HEK293 (cell line): ENCODE data around the gene RPL4.

Experiments
- IKZF3 ChIP-seq: fragments of 450-650 bp; IDR thresholded peaks from 2 replicates; pipeline ENCODE4 v1.5.0; 2018; ENCODE audit warnings: missing biosample characterization, mild to moderate bottlenecking, missing genetic modification characterization, moderate library complexity
- MEIS1 ChIP-seq: sonication (generic); formaldehyde crosslinking; IDR thresholded peaks from 2 replicates; pipeline ENCODE4 v1.8.1; 2022; ENCODE audit warnings: missing genetic modification reagents, mild to moderate bottlenecking, borderline replicate concordance
- PRDM1 ChIP-seq: fragments of 450-650 bp; formaldehyde crosslinking; IDR thresholded peaks from 2 replicates; pipeline ENCODE4; 2016; ENCODE audit warnings: missing biosample characterization, missing genetic modification characterization
- SP7 ChIP-seq: fragments of 450-650 bp; formaldehyde crosslinking; IDR thresholded peaks from 2 replicates; pipeline ENCODE4 v1.5.1; 2016; ENCODE audit warnings: missing biosample characterization, missing genetic modification characterization
- ZNF239 ChIP-seq: fragments of 450-650 bp; formaldehyde crosslinking; IDR thresholded peaks from 2 replicates; pipeline ENCODE4 v1.5.1; 2016; ENCODE audit warnings: missing biosample characterization, missing genetic modification characterization
- ZNF274 ChIP-seq, 2 experiments: fragments of 200-500 bp in 1 of 2; fragments of 450-650 bp in 1 of 2; sonication (Bioruptor generic) in 1 of 2; formaldehyde crosslinking in 1 of 2; IDR thresholded peaks; 2 replicates each; pipeline versions ENCODE4 v1.5.1 to v1.6.1; 2014 to 2016; ENCODE audit warnings: borderline replicate concordance in 1 of 2, inconsistent platforms in 1 of 2, low read length in 1 of 2, missing biosample characterization in 1 of 2, missing genetic modification characterization in 1 of 2
- ZNF391 ChIP-seq: fragments of 450-650 bp; formaldehyde crosslinking; IDR thresholded peaks from 2 replicates; pipeline ENCODE4 v1.5.1; 2016; ENCODE audit warnings: low read depth, missing biosample characterization, missing genetic modification characterization, borderline replicate concordance
- ZSCAN23 ChIP-seq: fragments of 450-650 bp; formaldehyde crosslinking; IDR thresholded peaks from 2 replicates; pipeline ENCODE4 v1.5.1; 2016; ENCODE audit warnings: missing biosample characterization, missing genetic modification characterization
- ZSCAN30 ChIP-seq: fragments of 450-650 bp; IDR thresholded peaks from 2 replicates; pipeline ENCODE4 v1.5.1; 2018; ENCODE audit warnings: missing biosample characterization, mild to moderate bottlenecking, missing genetic modification characterization, moderate library complexity
- TF ChIP-seq, protein P1 (sequence below): fragments of 450-650 bp; formaldehyde crosslinking; IDR thresholded peaks from 2 replicates; pipeline ENCODE4 v1.5.1; 2016; ENCODE audit warnings: missing biosample characterization, missing genetic modification characterization

DNA sequence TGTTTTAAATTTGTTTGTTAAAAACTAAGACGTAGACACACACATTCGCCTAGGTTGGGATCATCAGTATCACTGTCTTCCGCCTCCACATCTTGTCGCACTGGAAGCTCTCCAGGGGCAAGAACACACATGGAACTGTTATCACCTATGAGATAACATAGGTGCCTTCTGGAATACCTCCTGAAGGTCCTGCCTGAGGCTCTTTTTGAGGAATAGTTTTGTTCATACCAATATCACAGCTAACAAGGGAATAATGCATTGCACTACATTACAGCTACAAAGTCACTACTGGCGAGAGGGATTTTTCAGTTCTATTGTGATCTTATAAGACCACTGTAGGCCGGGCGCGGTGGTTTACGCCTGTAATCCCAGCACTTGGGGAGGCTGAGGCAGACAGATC is 30.4 kb upstream of the RPL4 start:
- TF ChIP-seq, protein P1, sequence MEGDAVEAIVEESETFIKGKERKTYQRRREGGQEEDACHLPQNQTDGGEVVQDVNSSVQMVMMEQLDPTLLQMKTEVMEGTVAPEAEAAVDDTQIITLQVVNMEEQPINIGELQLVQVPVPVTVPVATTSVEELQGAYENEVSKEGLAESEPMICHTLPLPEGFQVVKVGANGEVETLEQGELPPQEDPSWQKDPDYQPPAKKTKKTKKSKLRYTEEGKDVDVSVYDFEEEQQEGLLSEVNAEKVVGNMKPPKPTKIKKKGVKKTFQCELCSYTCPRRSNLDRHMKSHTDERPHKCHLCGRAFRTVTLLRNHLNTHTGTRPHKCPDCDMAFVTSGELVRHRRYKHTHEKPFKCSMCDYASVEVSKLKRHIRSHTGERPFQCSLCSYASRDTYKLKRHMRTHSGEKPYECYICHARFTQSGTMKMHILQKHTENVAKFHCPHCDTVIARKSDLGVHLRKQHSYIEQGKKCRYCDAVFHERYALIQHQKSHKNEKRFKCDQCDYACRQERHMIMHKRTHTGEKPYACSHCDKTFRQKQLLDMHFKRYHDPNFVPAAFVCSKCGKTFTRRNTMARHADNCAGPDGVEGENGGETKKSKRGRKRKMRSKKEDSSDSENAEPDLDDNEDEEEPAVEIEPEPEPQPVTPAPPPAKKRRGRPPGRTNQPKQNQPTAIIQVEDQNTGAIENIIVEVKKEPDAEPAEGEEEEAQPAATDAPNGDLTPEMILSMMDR (tag by site-specific recombination) = no peak
- TF ChIP-seq ZNF274 (IDR thresholded peaks at IDR 0.05; ENCODE audit: low read length) (no peak), ZNF274 (tag by site-specific recombination; IDR thresholded peaks at IDR 0.05; ENCODE audit: borderline replicate concordance) (no peak), SP7 (tag by site-specific recombination) (no peak), ZSCAN23 (tag by site-specific recombination) (no peak), IKZF3 (tag by site-specific recombination) (no peak), ZNF239 (no peak), ZSCAN30 (no peak), MEIS1 (no peak), ZNF391 (no peak), PRDM1 (tag by site-specific recombination) (no peak)
